Activated T-cell treated with anti-CD3 and anti-CD28 coated beads for 1 hour (primary cell): Measurements from ENCODE around the gene ENTPD5.
"Not testable (repeated sequence)": the region's sequence is repeated elsewhere in the genome, so short reads cannot be mapped to it uniquely, and the experiment has no call there.

Experiments used
- DNase-seq: peaks from one replicate; pipeline ENCODE4 v3.0.0-alpha.2; 2020; ENCODE audit warnings: low read depth

Gene ENTPD5

GRCh38 chr14:73944432-73945158, 74.5 kb downstream of the ENTPD5 start:
- no peak for DNase-seq

GRCh38 chr14:73943083-73943482, 76.0 kb downstream of the ENTPD5 start:
- no peak for DNase-seq

GRCh38 chr14:73942180-73942579, 76.9 kb downstream of the ENTPD5 start:
- DNase-seq: no peak

- no peak for DNase-seq
These were observed 82.1 kb downstream of the ENTPD5 start for GRCh38 chr14:73937012-73937411.

- DNase-seq: no peak
These were observed 82.5 kb downstream of the ENTPD5 start for GRCh38 chr14:73936548-73936947.

GRCh38 chr14:73935666-73936065, 83.4 kb downstream of the ENTPD5 start:
- no peak for DNase-seq

- no peak for DNase-seq
These were observed 94.8 kb downstream of the ENTPD5 start for GRCh38 chr14:73924337-73924736.

GRCh38 chr14:73919457-73919856, 99.6 kb downstream of the ENTPD5 start:
- not testable (repeated sequence) for DNase-seq

- no peak for DNase-seq
These were observed 102.8 kb downstream of the ENTPD5 start for GRCh38 chr14:73916324-73916723.

- DNase-seq: no peak
These were observed 105.8 kb downstream of the ENTPD5 start for GRCh38 chr14:73913256-73913655.

- DNase-seq: no peak
These were observed 109.4 kb downstream of the ENTPD5 start for GRCh38 chr14:73909681-73910080.
